Measurements from ENCODE around the gene ACTR6.
"Not testable (repeated sequence)": the region's sequence is repeated elsewhere in the genome, so short reads cannot be mapped to it uniquely, and the experiment has no call there.

Gene ACTR6
- total RNA-seq: 9.1 to 33.4 (median 19.8) reads per million in 18 experiments

DNA sequence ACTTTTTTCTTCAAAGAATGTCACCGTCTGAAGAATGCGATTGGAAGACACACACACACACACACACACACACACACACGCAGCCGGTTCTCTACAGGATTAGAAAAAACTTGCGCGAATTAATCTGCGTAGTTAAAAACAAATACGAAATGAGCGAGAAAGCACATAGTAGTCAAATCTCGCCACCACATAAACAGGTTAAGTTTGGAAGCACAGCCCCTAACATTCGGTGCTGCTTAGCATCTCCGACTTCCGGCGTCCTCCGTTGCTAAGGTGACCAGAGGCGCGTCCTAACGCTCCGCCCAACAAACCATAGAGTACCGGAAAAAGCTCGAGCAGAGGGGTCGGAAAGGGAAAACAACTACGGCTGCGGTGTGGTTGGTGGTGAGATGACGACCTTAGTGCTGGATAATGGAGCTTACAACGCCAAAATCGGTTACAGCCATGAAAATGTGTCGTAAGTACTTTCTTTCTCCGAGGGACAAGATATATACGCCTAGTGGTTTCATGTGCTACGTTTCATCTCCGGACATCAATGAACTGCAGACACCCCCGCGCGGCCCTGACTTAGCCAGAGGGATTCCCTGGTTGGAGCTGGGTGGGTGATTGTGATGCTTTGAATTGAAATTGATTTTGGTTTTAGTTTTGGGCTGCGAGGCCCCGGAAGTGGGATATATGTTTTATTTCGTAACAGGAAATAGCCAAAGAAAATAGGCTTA is at the start of gene ACTR6:
TSS of gene ACTR6 (plus strand) at position 353 of the 719 bp plus-strand sequence. CDS start at position 390, 37 bp downstream.
- peak; percentile 96 for DNase-seq

DNA sequence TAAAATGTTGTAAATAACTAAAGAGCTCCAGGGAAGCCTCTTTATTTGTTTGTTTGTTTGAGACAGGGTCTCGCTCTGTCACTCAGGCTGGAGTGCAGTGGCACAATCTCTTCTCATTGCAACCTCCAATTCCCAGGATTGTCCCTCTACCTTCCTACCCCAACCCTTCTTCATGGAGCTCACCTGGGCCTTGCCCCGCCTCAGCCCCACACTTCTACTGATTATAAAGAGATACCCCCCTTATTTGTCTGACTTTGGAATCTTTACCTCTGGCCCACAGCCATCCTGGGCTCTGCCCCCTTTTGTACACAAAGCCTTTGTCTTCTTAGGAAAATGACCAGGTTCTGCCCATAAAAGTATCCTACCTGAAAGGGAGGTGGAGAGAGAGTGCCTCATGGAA is 48.8 kb upstream of the ACTR6 start:
- no peak for DNase-seq

DNA sequence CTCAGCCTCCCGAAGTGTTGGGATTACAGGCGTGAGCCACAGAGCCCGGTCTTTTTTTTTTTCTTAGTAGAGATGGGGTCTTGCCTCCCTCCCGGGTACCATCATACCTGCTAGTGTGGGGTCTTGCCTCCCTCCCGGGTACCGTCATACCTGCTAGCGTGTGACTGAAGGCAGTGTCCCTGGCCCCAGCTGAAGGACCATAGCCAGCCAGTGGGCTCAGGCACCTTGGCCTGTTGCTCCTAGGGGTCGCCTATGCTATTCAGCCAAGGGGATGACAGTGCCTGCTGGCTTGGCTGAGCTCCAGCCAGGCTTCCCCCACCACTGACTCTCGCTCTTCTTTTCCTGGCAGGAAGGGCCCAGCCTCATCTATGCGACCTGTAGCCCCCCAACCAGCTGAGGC is 47.5 kb upstream of the ACTR6 start:
- DNase-seq: no peak

DNA sequence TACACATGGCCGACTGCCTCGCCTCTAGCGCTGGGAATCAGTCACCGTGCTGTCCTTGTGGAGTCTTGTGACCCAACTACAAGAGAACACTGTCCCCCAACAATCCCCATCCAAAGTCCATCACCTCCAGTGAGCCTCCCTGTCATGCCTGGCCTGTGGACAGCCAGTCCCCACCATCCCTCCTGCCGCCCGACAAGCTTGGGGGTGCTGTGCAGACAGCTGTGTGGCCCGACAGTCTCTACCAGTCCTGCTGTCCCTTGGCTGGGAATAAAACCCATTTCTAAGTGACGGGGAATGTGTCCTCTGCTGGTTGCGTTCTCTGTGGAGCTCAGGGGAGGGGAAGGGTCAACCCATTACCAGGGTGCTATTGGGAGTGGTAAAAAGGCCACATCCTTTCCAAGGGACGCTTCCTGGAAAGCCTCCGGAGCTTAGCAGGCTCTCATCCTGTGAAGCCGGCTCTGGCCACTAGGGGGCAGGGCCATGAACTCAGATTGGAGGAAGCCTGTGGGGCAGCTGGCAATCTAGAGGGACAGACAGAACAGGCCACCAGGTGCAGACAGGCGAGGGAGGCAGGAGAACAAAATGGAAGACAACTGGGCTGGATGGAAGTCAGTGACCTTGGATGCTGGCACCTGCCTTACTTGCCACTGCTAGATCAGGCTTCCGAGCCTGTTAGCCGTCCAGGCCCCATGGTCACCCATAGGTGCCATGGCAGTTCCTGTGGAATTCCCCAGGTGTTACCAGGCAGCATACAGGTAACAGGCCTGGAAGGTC is 46.0 kb upstream of the ACTR6 start:
- DNase-seq: peak; percentile 68 to 80

DNA sequence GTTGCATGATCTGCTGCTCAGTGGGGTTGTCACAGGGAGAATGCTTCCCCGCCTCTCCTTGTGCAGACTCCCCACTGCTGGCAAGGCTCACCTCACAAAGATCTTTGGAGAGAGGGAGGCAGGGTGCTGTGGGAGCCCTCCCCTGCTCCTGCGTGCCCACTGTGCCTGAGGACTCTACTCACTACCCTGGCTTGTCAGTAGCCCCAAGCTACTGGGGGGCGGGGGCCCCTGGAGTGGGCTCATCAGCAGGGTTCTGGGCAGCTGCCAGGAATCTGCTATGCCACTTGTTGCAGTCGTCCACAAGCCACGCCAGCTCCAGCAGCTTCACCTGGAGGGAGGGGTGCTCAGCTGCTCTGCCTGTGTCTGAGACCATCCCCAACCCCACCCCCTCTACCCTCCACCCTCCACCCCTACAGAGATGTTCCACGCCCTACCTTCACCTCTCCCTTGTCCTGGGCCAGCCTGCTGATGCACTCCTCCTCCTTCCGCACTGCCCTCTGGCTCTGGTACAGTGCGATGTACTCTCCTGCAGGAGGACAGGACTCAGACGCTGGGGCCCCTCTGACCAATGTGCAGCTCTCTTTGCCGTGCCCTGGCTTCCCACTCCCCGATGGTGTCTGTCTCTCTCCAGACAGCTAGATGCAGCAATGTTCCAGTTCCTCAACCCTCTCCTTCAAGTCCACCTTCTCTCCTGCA is 43.7 kb upstream of the ACTR6 start:
- DNase-seq: no peak

DNA sequence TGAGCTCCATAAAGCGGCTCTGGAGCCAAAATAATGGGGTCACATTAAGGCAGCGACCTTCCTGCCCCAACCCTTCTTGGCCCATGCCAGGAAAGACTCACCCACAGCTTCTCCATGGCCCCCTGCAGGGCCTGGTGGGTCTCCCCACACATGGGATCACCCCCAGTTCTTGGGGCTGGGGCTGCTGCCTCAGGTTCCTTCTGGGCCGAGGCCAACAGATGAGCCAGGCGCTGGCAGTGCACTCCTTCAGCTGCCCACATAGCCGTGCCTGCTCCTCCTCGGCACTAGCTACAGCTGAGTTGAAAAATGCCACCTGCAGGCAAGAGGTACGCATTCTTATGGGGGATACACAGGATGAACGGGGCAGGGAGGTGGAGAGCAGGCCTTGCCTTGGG is 43.2 kb upstream of the ACTR6 start:
- no peak for DNase-seq

DNA sequence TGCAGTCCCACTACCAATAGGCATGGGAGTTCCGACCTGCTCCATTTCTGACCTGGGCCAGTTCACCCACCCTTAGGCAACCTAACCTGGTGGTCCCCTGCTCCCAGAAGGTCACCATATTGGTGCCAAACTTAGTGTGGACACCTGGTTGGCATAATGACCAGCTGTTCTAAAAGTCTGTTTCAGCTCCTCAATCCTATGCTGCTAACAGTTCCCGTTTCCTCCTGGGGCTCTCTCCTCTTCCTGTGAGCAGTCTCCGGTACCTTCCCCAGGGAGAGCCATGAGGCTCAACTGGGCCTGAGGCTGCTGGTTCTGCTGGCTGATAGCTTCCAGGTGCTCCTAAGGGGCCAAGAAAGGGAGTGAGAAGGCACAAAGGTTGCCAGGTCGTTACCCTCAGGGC is 42.1 kb upstream of the ACTR6 start:
- DNase-seq: no peak

DNA sequence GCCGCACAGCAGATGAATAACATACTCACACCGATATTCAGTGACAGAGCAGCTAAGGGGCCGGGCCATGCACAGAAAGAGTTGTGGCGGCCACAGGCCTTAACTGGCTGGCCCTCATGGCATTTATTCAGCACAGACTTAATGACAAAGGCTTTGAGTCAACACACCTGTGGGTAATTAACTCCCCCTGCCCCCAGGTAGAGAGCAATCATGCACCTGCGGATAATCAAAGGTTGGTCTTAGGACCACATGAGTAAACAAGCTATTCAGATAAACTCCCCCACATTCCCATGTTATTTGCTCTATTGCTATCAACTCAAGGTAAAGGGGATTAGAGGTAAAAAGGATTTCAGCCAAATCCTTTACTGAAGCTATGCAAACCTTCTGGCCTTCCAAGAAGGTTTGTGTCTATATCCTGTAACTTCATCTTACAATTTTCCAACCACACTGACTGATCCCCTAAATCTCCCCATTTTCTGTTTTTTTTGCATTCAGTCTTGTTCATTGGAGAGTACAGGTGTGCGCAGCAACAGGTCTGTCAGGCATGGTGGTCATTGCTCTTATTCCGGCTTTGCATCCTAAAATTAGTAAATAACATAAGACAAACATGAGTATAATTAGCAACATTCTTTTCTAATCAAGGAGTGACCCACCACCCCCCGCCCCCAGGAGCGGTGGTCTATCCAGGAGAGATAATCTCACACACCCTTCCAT is 41.1 kb upstream of the ACTR6 start:
- no peak for DNase-seq

DNA sequence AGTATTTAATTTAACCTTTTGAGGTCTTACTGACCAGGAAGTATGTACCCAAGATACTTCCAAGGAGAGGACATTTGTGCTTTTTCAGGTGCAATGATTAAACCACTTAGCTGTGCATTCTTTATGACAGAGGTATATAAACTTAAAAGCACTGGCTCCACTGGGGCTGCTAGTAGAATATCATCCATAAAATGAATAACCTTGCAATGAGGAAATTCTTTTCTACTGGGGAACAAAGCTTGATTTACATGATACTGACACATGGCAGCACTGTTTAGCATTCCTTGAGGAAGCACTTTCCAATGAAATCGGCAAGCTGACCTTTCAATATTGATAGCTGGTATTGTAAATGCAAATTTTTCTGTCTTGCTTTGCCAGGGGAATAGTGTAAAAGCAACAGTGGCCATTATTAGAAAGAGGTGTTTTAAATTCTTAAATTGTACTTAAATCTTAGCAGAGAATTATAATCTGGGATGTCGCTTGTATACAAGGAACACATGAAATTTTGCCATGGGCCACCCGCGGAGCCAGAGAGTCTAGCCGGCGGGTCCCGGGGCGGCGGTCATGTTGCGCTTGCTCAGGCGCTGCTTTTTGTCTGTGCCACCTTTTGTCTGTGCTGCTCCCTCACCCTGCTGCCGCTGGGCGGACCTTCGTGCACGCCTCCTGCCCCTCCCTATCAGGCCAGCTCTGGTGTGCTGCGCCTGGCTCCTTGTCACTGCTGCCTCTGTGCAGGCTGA is 37.0 kb upstream of the ACTR6 start:
- peak; percentile 51 to 72 for DNase-seq

DNA sequence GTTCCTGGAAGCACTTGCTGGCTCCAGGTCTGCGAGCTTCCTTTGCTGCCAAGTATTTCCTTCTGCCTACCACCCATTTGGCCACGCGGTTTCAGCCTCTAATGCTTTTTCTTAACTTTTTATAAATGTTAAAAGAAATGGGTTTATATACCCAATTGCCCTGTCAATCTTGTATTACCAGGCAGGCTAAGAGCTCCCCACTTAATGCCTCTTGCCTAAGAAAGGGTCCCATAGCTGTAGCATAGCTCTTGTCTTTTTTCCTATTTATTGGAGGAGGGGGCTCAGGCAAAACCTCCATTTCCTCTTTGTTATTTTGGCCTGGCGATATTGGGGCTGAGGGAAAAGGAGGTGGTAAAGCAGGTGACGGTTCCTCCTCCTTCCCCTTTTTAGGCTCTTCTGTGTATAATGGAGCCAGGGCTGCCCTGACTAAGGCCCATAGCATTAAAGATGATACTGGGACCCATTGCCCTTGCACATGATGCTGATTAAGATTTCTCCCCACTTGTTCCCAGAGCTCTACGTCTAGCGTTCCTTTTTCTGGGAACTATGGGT is 36.4 kb upstream of the ACTR6 start:
- DNase-seq: no peak

DNA sequence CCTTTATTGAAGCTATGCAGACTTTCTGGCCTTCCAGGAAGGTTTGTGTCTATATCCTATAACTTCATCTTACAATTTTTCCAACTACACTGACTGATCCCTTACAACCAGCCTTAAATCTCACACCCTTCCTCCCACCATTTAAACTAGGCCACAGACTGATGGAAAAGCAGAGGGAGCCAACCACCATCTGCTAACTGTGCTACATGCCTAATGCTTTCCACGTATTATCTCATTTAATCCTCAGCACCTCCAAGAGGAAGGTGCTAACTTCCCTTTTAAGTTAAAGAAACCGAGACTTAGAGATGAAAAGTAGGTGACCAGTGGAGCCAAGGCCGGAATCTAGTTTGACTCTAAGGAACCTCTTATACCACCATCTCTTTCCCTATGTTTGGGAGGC is 35.3 kb upstream of the ACTR6 start:
- DNase-seq: no peak

DNA sequence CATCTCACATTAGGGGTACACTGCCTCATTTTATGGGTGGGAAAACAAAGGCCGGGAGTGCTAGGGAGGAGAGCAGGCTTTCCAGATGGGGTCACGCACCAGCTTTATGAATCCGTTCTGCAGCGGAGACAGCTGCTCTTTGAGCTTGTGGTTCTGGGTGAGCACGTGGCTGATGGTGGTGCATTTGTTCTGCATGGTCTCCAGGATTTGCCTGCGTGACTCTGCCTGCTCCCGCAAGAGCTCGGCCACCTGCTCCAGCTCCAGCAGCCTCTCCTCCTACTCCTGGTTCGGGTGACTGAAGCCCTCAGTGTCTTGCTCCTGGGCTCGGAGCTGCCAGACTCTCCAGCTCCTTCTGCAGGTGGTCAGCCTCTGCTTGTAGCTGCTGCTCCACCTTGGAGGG is 34.4 kb upstream of the ACTR6 start:
- DNase-seq: no peak

DNA sequence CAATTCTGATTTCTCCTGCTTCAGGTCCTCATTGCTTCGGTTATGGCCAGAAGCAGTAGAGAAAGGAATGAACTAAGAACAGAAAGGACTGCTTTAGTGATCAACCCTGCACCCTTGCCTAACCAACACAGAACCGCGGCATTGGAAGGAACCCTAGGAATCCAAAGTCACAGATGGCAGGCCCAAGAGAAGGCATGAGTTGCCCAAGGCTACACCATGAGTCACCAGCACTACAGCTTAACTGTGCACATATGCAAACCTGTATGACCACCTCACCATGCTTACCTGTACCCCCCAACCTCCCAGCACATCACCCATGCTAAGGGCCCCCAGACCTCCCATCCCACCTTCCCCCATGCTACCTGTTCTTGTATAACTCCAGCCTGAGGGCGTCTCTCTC is 32.1 kb upstream of the ACTR6 start:
- DNase-seq: no peak

DNA sequence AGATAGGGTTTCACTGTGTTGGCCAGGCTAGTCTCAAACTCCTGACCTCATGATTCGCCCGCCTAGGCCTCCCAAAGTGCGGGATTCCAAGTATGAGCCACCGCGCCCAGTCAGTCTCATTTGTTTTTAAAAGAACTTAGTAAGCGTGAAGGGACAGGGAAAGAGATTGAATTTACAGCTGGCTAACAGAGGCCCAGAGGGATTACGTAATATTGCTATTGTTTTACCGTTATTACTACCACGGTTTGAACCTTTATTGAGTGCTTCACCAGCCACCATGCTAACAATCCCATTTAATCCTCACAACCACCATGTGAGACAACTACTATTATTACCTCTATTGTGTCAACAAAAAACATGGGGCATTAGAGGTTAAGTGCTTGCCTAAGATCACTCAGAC is 31.3 kb upstream of the ACTR6 start:
- DNase-seq: no peak

DNA sequence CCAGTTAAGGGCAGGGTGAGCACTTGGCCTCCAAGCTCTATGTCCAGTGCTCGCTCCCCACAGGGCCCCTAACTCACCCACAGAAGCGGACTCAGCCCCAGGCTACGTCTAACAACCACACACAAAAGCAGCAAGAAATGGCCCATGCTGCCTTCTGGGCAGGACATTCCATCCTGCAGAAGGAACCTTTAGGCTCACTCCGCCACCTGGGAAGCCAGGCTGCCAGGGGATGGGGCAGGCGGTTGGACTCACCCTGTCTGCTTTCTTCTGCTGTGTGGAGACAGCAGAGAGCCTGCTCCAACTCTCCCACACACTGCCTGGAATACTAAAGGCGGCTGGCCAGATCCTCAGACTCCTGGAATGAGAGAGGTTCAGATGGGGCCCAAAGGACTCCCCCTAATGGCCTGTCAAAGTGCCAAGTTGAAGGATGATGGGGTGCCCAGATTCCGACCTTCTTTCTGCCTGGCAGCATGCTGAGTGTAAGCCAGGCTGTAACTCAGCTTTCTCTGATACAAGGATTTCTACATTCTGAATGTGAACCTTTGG is 30.2 kb upstream of the ACTR6 start:
- DNase-seq: no peak

DNA sequence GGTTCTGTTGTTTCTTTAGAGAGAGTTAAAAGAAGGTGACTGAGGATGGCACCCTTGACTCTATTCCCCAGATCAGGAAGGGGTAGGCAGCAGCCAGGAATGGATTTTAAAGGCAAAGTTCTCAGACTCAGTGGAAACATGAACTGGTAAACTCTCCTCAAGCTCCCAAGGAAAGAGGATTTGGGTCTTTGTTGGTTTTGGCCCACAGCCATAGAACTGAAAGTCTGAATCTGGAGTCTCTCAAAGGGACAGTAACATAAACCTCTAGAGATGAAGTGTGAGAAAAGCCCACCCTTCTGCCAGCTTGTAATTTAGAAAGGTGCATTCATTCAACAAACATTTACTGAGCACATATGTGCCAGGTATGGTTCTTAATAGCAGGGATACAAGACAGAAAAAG is 29.4 kb upstream of the ACTR6 start:
- no peak for DNase-seq

DNA sequence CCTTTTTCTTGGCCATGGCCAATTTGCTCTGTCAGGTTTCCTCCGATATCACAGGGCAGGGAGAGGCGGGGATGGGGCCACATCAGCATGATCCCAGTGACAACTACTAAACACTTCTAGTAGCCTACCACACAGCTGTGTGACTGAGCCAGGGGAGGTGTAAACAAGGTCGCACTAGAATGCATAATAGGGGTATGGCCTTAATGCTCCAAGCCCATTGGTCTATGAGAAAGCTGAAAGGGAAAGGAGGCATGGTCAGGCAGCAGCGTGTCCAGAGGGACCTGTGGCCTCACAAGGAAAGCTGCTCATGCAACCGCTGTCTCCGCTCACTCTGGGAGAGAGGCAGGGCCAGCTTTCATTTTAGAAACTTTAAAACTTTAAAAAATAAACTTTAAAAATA is 27.5 kb upstream of the ACTR6 start:
- no peak for DNase-seq

DNA sequence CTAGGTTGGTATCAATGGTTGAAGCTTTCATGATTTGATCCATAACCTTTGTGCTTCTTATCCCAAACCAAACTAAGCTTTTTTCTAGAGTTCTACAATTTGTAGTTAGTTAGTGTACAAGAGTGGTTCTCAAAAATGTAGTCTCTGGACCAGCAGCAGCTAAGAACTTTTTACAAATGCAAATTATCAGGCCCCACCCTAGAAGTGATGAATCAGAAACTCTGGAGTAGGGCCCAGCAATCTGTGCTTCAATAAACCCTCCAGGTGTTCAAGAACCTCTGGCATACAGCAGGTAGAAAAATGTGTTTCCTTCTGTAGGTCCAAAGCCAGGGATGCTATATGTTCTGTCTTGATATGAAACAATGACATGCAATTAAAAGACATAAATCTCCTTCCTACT is 26.1 kb upstream of the ACTR6 start:
- no peak for DNase-seq

DNA sequence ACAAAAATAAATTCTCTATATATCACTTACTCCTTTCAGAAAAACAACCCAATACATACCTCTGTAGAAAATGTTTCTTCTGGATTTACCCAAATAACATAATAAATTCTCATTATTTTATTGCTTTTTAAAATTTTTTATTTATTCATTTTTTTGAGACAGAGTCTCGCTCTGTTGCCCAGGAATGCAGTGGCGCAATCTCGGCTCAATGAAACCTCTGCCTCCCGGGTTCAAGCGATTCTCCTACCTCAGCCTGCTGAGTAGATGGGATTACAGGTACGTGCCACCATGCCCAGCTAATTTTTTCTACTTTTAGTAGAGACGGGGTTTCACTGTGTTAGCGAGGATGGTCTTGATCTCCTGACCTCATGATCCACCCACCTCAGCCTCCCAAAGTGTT is 24.1 kb upstream of the ACTR6 start:
- not testable (repeated sequence) for DNase-seq

DNA sequence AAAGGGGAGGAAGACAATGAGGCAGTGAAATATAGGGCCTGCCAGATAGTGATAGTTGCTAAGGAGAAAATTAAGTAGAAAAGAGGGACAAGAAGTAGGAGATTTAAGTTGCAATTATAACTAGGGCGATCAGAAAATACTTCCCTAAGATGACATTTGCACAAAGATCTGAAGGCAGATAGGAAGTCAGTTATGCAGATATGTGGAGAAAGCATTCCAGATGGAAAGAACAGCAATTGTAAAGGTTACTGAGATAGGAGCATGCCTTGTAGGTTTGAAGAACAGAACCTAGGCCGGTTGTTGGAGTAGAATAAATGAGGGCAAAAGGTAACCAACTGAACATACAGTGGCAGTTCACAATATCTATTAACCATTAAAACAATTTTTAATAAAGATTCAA is 21.4 kb upstream of the ACTR6 start:
- no peak for DNase-seq

DNA sequence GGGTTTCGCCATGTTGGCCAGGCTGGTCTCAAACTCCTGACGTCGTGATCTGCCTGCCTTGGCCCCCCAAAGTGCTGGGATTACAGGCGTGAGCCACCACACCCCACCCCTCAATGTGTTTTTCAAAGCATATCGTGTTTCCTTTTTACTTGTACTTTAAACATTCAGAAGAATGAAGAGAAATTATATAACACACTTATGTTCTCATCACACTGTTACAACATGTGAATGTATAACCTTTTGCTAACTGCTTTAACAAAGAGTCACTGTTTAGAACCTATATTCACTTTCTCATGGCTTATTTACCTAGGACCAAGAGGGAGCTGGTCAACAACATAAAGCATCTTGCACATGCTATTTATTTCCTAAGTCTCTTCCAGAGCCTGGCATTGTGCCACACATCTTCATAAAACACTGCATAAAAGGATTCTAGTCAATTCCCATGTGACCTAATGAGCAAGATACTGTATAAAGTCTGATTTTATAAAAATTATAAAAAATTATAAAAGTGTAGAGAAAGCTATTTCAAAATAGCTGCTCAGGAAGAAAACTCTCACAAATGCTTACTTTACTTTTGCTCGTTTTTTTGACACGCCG is 16.0 kb upstream of the ACTR6 start:
- no peak for DNase-seq

Data from inflammatory macrophage (primary cell).